K562 (cell line): Measurements from ENCODE around the gene FAM50A. TPM values are rescaled to one million over a fixed set of nuclear protein-coding genes. Genes with fewer than 3 reads are reported as not detected.

ENCODE experiments used
- ARID2 ChIP-seq: fragments of 450-650 bp; IDR thresholded peaks from 2 replicates; pipeline ENCODE4 v1.6.1; 2017; ENCODE audit warnings: antibody characterized with exemption, mild to moderate bottlenecking
- CUX1 ChIP-seq: fragments of 200-800 bp; sonication (Bioruptor generic); IDR thresholded peaks from 2 replicates; pipeline ENCODE4 v1.6.1; 2016; ENCODE audit warnings: missing genetic modification characterization, missing compliant biosample characterization
- ETS1 ChIP-seq: conservative IDR thresholded peaks from 2 replicates; pipeline ENCODE4 v1.6.1; 2011; ENCODE audit warnings: low read depth, mild to moderate bottlenecking, low read length; ENCODE audit not compliant: control insufficient read depth
- IFI16 ChIP-seq: fragments of 250-450 bp; sonication (Bioruptor Pico); IDR thresholded peaks from 2 replicates; pipeline ENCODE4 v2.1.2; 2022; ENCODE audit warnings: mild to moderate bottlenecking, inconsistent platforms
- NFIC ChIP-seq: fragments of 450-650 bp; IDR thresholded peaks from 2 replicates; pipeline ENCODE4 v1.6.1; 2017; ENCODE audit warnings: mild to moderate bottlenecking, inconsistent platforms
- NR2C2 ChIP-seq, 2 experiments: fragments of 200-800 bp in 1 of 2; sonication (Bioruptor generic) in 1 of 2; sonication (generic) in 1 of 2; formaldehyde crosslinking in 1 of 2; IDR thresholded peaks; 2 replicates each; pipeline versions ENCODE4 v1.6.1 to v1.8.0; 2016 to 2022; ENCODE audit warnings: mild to moderate bottlenecking in 1 of 2, missing compliant biosample characterization in 1 of 2, missing genetic modification characterization in 1 of 2, missing genetic modification reagents in 1 of 2
- POLR2A ChIP-seq: fragments of 450-650 bp; conservative IDR thresholded peaks from 2 replicates; pipeline ENCODE4 v1.6.1; 2016
- POLR2AphosphoS2 ChIP-seq: IDR thresholded peaks from 2 replicates; pipeline ENCODE4 v1.6.1; 2012; ENCODE audit warnings: low read length, improper control_type of control experiment
- SMARCE1 ChIP-seq: fragments of 450-650 bp; IDR thresholded peaks from 2 replicates; pipeline ENCODE4 v1.7.1; 2016; ENCODE audit warnings: mild to moderate bottlenecking
- TCF7 ChIP-seq: sonication (generic); IDR thresholded peaks from 2 replicates; pipeline ENCODE4 v1.6.1; 2016; ENCODE audit warnings: antibody characterized with exemption, borderline replicate concordance
- XRCC5 ChIP-seq: fragments of 200-400 bp; formaldehyde crosslinking; IDR thresholded peaks from 2 replicates; pipeline ENCODE4 v1.6.1; 2017; ENCODE audit warnings: low read depth, mild to moderate bottlenecking, low read length
- ZNF407 ChIP-seq: fragments of 450-650 bp; IDR thresholded peaks from 2 replicates; pipeline ENCODE4 v1.6.1; 2016; ENCODE audit warnings: low read depth
- ZNF764 ChIP-seq: fragments of 250-450 bp; sonication (Bioruptor Pico); IDR thresholded peaks from 2 replicates; pipeline ENCODE4 v1.4.0; 2020; ENCODE audit warnings: low read depth, mild to moderate bottlenecking, moderate library complexity
- polyA plus RNA-seq, 8 experiments: library from polyadenylated mRNA; depleted of rRNA in 4 of 8; stranded (reverse) in 5 of 8; unstranded in 3 of 8; fragments of >200 nt; fragmentation: Nextera tagmentation in 2 of 8; fragmentation: Illumina TruSeq in 1 of 8; extraction: Ambion mirVana in 2 of 8; extraction: Trizol in 1 of 8; gene quantifications; 2 replicates each; pipeline versions ENCODE4 v1.2.1 to v1.2.3, GENCODE V29; 2011 to 2014; ENCODE audit warnings: inconsistent platforms in 1 of 8, missing spikeins in 1 of 8
- total RNA-seq, 7 experiments: library from RNA; depleted of rRNA in 6 of 7; stranded (reverse); fragments of >200 nt in 6 of 7; fragmentation: Illumina TruSeq in 2 of 7; extraction: Trizol in 2 of 7; gene quantifications; 2 replicates each; pipeline versions ENCODE4 v1.2.1 to v1.2.3, GENCODE V29; 2011 to 2021; ENCODE audit warnings: low replicate concordance in 1 of 7

The FAM50A gene
- total and polyA plus RNA-seq, 9 of the 15 experiments (the other 6 are each of a cell fraction or from before 2014, with no cell fraction given), result 4.4 to 114 (median 67.3) TPM

- TF ChIP-seq ZNF407 (no peak), ARID2 (no peak), POLR2A (peak; percentile 96), ETS1 (peak; percentile 88), TCF7 (0 out of 2 replicates have a peak, but pooled peaks have one; percentile 16), NR2C2 (CRISPR knock-in tag; IDR thresholded peaks at IDR 0.05) (peak; percentile 77; the same call in 1 of the 2 replicates), NR2C2 (tag; IDR thresholded peaks at IDR 0.05) (no peak), XRCC5 (no peak), CUX1 (CRISPR knock-in tag) (no peak), POLR2AphosphoS2 (peak; percentile 99), IFI16 (CRISPR knock-in tag) (no peak), NFIC (peak; percentile 47), ZNF764 (no peak), SMARCE1 (no peak)
Observed at GRCh38 chrX:154401045-154401799, 42.7 kb upstream of the FAM50A start (continued).
